ENCODE measurements around the gene LRRC7.

LRRC7 gene

DNA sequence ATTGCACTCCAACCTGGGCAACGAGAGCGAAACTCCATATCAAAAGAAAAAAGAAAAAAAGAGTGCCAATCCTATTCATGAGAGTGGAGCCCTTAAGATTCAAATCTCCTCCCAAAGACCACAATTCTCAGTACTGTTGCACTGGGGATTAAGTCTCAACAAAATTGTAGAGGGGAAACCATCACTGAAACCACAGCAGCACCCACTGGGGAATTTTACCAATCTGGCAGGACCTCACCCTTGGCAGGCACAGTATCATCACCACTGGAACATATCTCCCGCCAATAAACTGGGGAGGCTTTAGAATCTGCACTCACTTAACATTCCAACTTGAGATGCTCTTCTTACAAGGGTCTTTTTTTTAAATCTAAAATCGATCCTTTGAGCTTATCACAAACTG, 596.6 kb downstream of the LRRC7 start:
- no peak overlapping the region for H3K4me2 ChIP-seq (ENCODE audit: low read depth, low read length, poor library complexity, severe bottlenecking)
- H3K4me1 ChIP-seq (ENCODE audit: insufficient read depth, low read length, poor library complexity, severe bottlenecking) = no peaks in the 10 kb centered on the region
- H2AFZ ChIP-seq (ENCODE audit: low read length) = no peak overlapping the region
- no peaks in the 10 kb centered on the region for H3F3A ChIP-seq (ENCODE audit: low read depth)
- no peak for TF ChIP-seq EZH2phosphoT487 (IDR thresholded peaks at IDR 0.05; ENCODE audit: borderline replicate concordance)
- TF ChIP-seq, protein P1, sequence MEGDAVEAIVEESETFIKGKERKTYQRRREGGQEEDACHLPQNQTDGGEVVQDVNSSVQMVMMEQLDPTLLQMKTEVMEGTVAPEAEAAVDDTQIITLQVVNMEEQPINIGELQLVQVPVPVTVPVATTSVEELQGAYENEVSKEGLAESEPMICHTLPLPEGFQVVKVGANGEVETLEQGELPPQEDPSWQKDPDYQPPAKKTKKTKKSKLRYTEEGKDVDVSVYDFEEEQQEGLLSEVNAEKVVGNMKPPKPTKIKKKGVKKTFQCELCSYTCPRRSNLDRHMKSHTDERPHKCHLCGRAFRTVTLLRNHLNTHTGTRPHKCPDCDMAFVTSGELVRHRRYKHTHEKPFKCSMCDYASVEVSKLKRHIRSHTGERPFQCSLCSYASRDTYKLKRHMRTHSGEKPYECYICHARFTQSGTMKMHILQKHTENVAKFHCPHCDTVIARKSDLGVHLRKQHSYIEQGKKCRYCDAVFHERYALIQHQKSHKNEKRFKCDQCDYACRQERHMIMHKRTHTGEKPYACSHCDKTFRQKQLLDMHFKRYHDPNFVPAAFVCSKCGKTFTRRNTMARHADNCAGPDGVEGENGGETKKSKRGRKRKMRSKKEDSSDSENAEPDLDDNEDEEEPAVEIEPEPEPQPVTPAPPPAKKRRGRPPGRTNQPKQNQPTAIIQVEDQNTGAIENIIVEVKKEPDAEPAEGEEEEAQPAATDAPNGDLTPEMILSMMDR (conservative IDR thresholded peaks at IDR 0.05; ENCODE audit: low read length) = no peak
- H3K9me3 ChIP-seq (ENCODE audit: insufficient read depth, low read depth, low read length) = no peaks in the 10 kb centered on the region
- H3K9ac ChIP-seq (ENCODE audit: low read depth, low read length, poor library complexity, severe bottlenecking) = no peak overlapping the region
- H3K9me2 ChIP-seq (replicated peaks; ENCODE audit: low read depth, low read length) = no peaks in the 10 kb centered on the region
- no peaks in the 10 kb centered on the region for H3K79me2 ChIP-seq (ENCODE audit: insufficient read depth, low read length)
- no peaks in the 10 kb centered on the region for H4K20me1 ChIP-seq (ENCODE audit: insufficient read depth, low read length, poor library complexity, severe bottlenecking)
- peaks cover 8% of the 10 kb centered on the region; the same call in 1 of the 2 replicates for H3K36me3 ChIP-seq (ENCODE audit: insufficient read depth, low read length)
- no peaks in the 10 kb centered on the region for H3K27me3 ChIP-seq (ENCODE audit: insufficient read depth, low read length, poor library complexity, severe bottlenecking)
- H3K4me3 ChIP-seq (ENCODE audit: low read length, poor library complexity, severe bottlenecking) = no peak overlapping the region

DNA sequence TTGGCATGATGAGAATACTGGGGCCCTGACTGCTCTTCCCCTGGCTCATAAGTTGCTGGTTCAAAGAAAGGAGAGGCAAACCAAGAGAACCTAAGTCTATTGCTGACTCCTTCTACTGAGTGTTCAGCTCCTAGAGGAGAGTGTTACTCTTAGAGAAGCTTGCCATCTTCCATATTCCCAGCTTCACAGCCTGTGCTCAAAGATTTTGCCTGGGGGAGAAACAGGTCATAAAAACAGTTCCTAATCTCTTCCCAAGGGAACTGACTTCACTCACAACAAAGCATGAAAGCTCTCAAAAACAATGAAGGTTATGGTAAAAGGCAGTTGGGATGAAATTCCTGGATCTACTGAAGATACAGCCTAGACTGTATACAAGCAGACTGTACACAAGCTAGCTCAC, 600.6 kb downstream of the LRRC7 start:
- Histone ChIP-seq H3K79me2 (ENCODE audit: insufficient read depth, low read length) (no peaks in the 10 kb centered on the region), H3K9me3 (ENCODE audit: insufficient read depth, low read depth, low read length) (no peaks in the 10 kb centered on the region), H3K4me1 (ENCODE audit: insufficient read depth, low read length, poor library complexity, severe bottlenecking) (no peaks in the 10 kb centered on the region), H3K4me3 (ENCODE audit: low read length, poor library complexity, severe bottlenecking) (no peak overlapping the region), H3K9ac (ENCODE audit: low read depth, low read length, poor library complexity, severe bottlenecking) (no peak overlapping the region), H3K4me2 (ENCODE audit: low read depth, low read length, poor library complexity, severe bottlenecking) (no peak overlapping the region), H3F3A (ENCODE audit: low read depth) (no peaks in the 10 kb centered on the region), H4K20me1 (ENCODE audit: insufficient read depth, low read length, poor library complexity, severe bottlenecking) (no peaks in the 10 kb centered on the region), H3K36me3 (ENCODE audit: insufficient read depth, low read length) (peaks cover 22% of the 10 kb centered on the region), H2AFZ (ENCODE audit: low read length) (no peak overlapping the region), H3K9me2 (replicated peaks; ENCODE audit: low read depth, low read length) (no peaks in the 10 kb centered on the region), H3K27me3 (ENCODE audit: insufficient read depth, low read length, poor library complexity, severe bottlenecking) (no peaks in the 10 kb centered on the region)
- TF ChIP-seq EZH2phosphoT487 (IDR thresholded peaks at IDR 0.05; ENCODE audit: borderline replicate concordance) = no peak
- TF ChIP-seq, protein P1 (conservative IDR thresholded peaks at IDR 0.05; ENCODE audit: low read length) = no peak

DNA sequence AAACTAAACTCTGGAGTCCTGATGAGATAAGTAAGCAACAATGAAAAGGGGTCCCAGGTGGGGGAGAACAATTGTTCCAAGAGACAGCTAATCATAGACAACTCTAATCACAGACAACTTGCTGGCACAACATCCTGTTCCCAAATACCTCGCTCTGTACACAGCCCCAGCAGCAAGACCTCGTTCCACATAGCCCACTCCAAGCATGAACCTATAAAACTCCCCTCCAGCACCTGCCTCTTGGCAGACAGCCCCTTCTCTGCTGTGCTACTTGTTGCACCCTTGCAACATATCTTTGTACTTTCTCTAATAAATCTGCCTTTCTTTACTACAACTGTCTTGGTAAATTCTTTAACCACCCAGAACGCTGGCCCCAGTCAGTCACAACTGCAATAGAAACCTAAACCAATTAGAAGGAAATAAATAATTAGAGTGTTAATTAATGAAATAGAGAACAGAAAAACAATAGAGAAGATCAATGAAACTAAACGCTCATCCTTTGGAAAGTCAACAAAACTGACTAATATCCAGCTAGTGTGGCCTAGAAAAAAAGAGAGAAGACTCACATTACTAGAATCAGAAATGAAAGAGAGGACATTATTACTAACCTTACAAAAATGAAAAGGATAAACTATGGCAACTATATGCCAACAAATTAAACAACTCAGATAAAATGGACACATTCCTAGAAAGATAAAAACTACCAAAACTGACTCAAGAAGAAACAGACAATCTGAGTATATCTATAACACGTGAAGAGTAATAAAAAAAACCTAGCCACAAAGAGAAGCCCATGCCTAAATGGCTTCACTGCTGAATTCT, 601.5 kb downstream of the LRRC7 start:
- H3K79me2 ChIP-seq (ENCODE audit: insufficient read depth, low read length) = no peaks in the 10 kb centered on the region
- no peaks in the 10 kb centered on the region for H3K27me3 ChIP-seq (ENCODE audit: insufficient read depth, low read length, poor library complexity, severe bottlenecking)
- no peaks in the 10 kb centered on the region for H3K4me1 ChIP-seq (ENCODE audit: insufficient read depth, low read length, poor library complexity, severe bottlenecking)
- no peak overlapping the region for H3K4me3 ChIP-seq (ENCODE audit: low read length, poor library complexity, severe bottlenecking)
- no peaks in the 10 kb centered on the region for H4K20me1 ChIP-seq (ENCODE audit: insufficient read depth, low read length, poor library complexity, severe bottlenecking)
- H3K9me2 ChIP-seq (replicated peaks; ENCODE audit: low read depth, low read length) = no peaks in the 10 kb centered on the region
- H3K9me3 ChIP-seq (ENCODE audit: insufficient read depth, low read depth, low read length) = no peaks in the 10 kb centered on the region
- no peak overlapping the region for H3K9ac ChIP-seq (ENCODE audit: low read depth, low read length, poor library complexity, severe bottlenecking)
- H3F3A ChIP-seq (ENCODE audit: low read depth) = no peaks in the 10 kb centered on the region
- no peak overlapping the region for H2AFZ ChIP-seq (ENCODE audit: low read length)
- H3K36me3 ChIP-seq (ENCODE audit: insufficient read depth, low read length) = peaks cover 20% of the 10 kb centered on the region
- TF ChIP-seq EZH2phosphoT487 (IDR thresholded peaks at IDR 0.05; ENCODE audit: borderline replicate concordance) = no peak
- TF ChIP-seq, protein P1 (conservative IDR thresholded peaks at IDR 0.05; ENCODE audit: low read length) = no peak
- H3K4me2 ChIP-seq (ENCODE audit: low read depth, low read length, poor library complexity, severe bottlenecking) = no peak overlapping the region
